B cell (primary cell): ENCODE data around the gene PDILT. TPM values are rescaled to one million over a fixed set of nuclear protein-coding genes. Genes with fewer than 3 reads are reported as not detected.
"Not testable (repeated sequence)": the region's sequence is repeated elsewhere in the genome, so short reads cannot be mapped to it uniquely, and the experiment has no call there.

Source experiments
- ATAC-seq: fragments of 200-7000 bp; cut with Tn5 transposase; one replicate; pipeline ENCODE4 v1.10.0; 2021; ENCODE audit warnings: low read depth, mild to moderate bottlenecking, moderate number of reproducible peaks, moderate library complexity
- CTCF ChIA-PET: fragments of 350-600 bp; sonication (Branson Sonifier 250); formaldehyde crosslinking; loops from one replicate; lab custom pipeline; 2021; ENCODE audit warnings: antibody characterized with exemption, inconsistent platforms; lab: Charles Lee
- POLR2A ChIA-PET: fragments of 350-600 bp; sonication (Branson Sonifier 250); formaldehyde crosslinking; loops from one replicate; lab custom pipeline; 2021; ENCODE audit warnings: antibody characterized with exemption; lab: Charles Lee
- DNase-seq: peaks from one replicate; pipeline ENCODE4 v3.0.0; 2013
- H2AFZ ChIP-seq: 2 replicates; pipeline ENCODE4 v1.6.1; 2012; ENCODE audit warnings: mild to moderate bottlenecking, low read depth, low read length; ENCODE audit not compliant: insufficient read depth, poor library complexity, severe bottlenecking
- H3K27ac ChIP-seq, 2 donors: 1 replicate in 1 of 2; 2 replicates in 1 of 2; pipeline ENCODE4 v1.5.1; 2012 to 2013; ENCODE audit warnings: low read length in 2 of 2, mild to moderate bottlenecking in 2 of 2, moderate library complexity in 1 of 2
- H3K27me3 ChIP-seq, 4 experiments: fragments of 200-600 bp in 1 of 4; sonication (generic) in 1 of 4; replicated peaks in 1 of 4; 1 replicate in 2 of 4; 2 replicates in 2 of 4; pipeline versions ENCODE4 v1.6.1 to v1.7.0; 2013 to 2016; ENCODE audit warnings: low read length in 3 of 4, mild to moderate bottlenecking in 2 of 4, mixed read lengths in 1 of 4, moderate library complexity in 1 of 4; ENCODE audit not compliant: insufficient read depth in 4 of 4, control insufficient read depth in 3 of 4; ENCODE audit errors: control extremely low read depth in 1 of 4
- H3K36me3 ChIP-seq, 2 experiments: replicated peaks in 1 of 2; 1 replicate in 1 of 2; 2 replicates in 1 of 2; pipeline versions ENCODE4 v1.6.1 to v1.7.1; 2013; ENCODE audit warnings: low read length in 1 of 2; ENCODE audit not compliant: insufficient read depth in 2 of 2, control insufficient read depth in 1 of 2; ENCODE audit errors: control extremely low read depth in 1 of 2, extremely low read depth in 1 of 2
- H3K4me1 ChIP-seq, 2 donors: fragments of 200-600 bp in 1 of 2; sonication (generic) in 1 of 2; 1 replicate in 1 of 2; 2 replicates in 1 of 2; pipeline versions ENCODE4 v1.5.1 to v1.6.1; 2013 to 2017; ENCODE audit warnings: low read length in 2 of 2; ENCODE audit not compliant: control insufficient read depth in 2 of 2, insufficient read depth in 2 of 2
- H3K4me2 ChIP-seq: replicated peaks from 2 replicates; pipeline ENCODE3; 2012; ENCODE audit warnings: mild to moderate bottlenecking, low read depth, low read length; ENCODE audit not compliant: poor library complexity, severe bottlenecking
- H3K4me3 ChIP-seq, 5 experiments: fragments of 200-600 bp in 1 of 5; sonication (generic) in 1 of 5; 1 replicate in 3 of 5; 2 replicates in 2 of 5; pipeline versions ENCODE4 v1.5.1 to v1.7.0; 2011 to 2016; ENCODE audit warnings: low read length in 4 of 5, mild to moderate bottlenecking in 4 of 5, low read depth in 2 of 5, control low read depth in 1 of 5, moderate library complexity in 1 of 5; ENCODE audit not compliant: insufficient read depth in 1 of 5; ENCODE audit errors: control extremely low read depth in 1 of 5, extremely low read depth in 1 of 5
- H3K79me2 ChIP-seq: fragments of 200-600 bp; sonication (generic); one replicate; pipeline ENCODE4 v1.6.0; 2016; ENCODE audit warnings: low read length; ENCODE audit not compliant: control insufficient read depth, insufficient read depth
- H3K9ac ChIP-seq: fragments of 200-600 bp; sonication (generic); 2 replicates; pipeline ENCODE4 v1.6.1; 2017; ENCODE audit warnings: mild to moderate bottlenecking, low read length, moderate library complexity
- H3K9me3 ChIP-seq, 3 donors: one replicate each; pipeline versions ENCODE4 v1.6.1 to v1.7.1; 2013; ENCODE audit warnings: low read length in 2 of 3; ENCODE audit not compliant: control insufficient read depth in 2 of 3, insufficient read depth in 1 of 3; ENCODE audit errors: control extremely low read depth in 1 of 3
- H4K20me1 ChIP-seq: 2 replicates; pipeline ENCODE4 v1.6.0; 2012; ENCODE audit warnings: mild to moderate bottlenecking, low read length; ENCODE audit not compliant: insufficient read depth, control insufficient read depth, poor library complexity, severe bottlenecking
- H3K27ac Mint-ChIP-seq: one replicate; pipeline ENCODE4 v1.8.0; 2021; ENCODE audit warnings: mixed read lengths
- H3K27me3 Mint-ChIP-seq: one replicate; pipeline ENCODE4 v1.8.0; 2021; ENCODE audit warnings: mixed read lengths
- H3K4me1 Mint-ChIP-seq: one replicate; pipeline ENCODE4 v1.8.0; 2021; ENCODE audit warnings: mixed read lengths
- H3K4me3 Mint-ChIP-seq: one replicate; pipeline ENCODE4 v1.8.0; 2021; ENCODE audit warnings: mixed read lengths
- H3K9me3 Mint-ChIP-seq: one replicate; pipeline ENCODE4 v1.8.0; 2022; ENCODE audit warnings: mixed read lengths; ENCODE audit not compliant: insufficient read depth
- EZH2 ChIP-seq: IDR thresholded peaks from 2 replicates; pipeline ENCODE4 v1.6.1; 2012; ENCODE audit warnings: borderline replicate concordance, low read depth, mild to moderate bottlenecking, moderate library complexity, low read length; ENCODE audit not compliant: insufficient read depth, poor library complexity, severe bottlenecking
- WGBS: methylation state at CpG from one replicate; pipeline ENCODE4 v1.1.5; 2013; ENCODE audit warnings: missing lambda C conversion rate; ENCODE audit not compliant: insufficient coverage; 5-methylcytosine and 5-hydroxymethylcytosine counted together
- intact Hi-C: fragments of 100-400 bp; cut with micrococcal nuclease; formaldehyde crosslinking; loops from one replicate; pipeline ENCODE4 v1.10.0; 2022
- polyA plus RNA-seq: library from polyadenylated mRNA; depleted of rRNA; stranded (reverse); fragments of >200 nt; gene quantifications from 2 replicates; pipeline ENCODE4 v1.2.3, GENCODE V29; 2012
- total RNA-seq, 2 donors: library from RNA; stranded (reverse); fragments of 120-200 nt in 1 of 2; gene quantifications; 1 replicate in 1 of 2; 2 replicates in 1 of 2; pipeline versions ENCODE4 v1.2.3 to v1.2.4, GENCODE V29; 2013 to 2022
- TF ChIP-seq, protein P1 (sequence below): fragments of 200-600 bp; IDR thresholded peaks from one replicate; pipeline ENCODE4 v1.8.0; 2022; ENCODE audit warnings: antibody characterized with exemption, mild to moderate bottlenecking

PDILT gene
- total and polyA plus RNA-seq, 2 donors (not counting 1 experiment from before 2014, with no cell fraction given) = not detected

DNA sequence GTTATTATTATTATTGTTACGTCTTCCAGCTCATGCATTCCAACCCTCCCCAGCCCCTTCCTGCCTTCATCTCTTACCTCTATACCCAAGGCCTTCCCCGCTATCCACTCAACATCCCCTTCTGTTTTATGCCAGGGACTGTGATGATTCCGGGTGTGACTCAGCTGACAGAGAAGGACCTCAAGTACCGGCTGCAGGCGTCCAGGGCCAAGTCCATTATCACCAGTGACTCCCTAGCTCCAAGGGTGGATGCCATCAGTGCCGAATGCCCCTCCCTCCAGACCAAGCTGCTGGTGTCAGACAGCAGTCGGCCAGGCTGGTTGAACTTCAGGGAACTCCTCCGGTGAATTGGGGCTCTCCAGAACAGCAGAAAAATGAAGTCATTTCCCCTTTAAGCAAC lies 14.6 kb upstream of the PDILT start:
- WGBS = 95% methylated on average over 7 of the region's 8 CpGs
- H3K36me3 ChIP-seq, ATAC-seq, DNase-seq, H3K4me3 Mint-ChIP-seq, H3K4me1 Mint-ChIP-seq, H2AFZ ChIP-seq, H3K9me3 Mint-ChIP-seq, H3K4me3 ChIP-seq, H4K20me1 ChIP-seq, H3K4me1 ChIP-seq, H3K27ac Mint-ChIP-seq, H3K79me2 ChIP-seq, H3K27me3 Mint-ChIP-seq, POLR2A ChIA-PET, intact Hi-C loops, H3K27ac ChIP-seq, H3K9ac ChIP-seq, H3K27me3 ChIP-seq, CTCF ChIA-PET, H3K9me3 ChIP-seq, H3K4me2 ChIP-seq: not testable (repeated sequence)

DNA sequence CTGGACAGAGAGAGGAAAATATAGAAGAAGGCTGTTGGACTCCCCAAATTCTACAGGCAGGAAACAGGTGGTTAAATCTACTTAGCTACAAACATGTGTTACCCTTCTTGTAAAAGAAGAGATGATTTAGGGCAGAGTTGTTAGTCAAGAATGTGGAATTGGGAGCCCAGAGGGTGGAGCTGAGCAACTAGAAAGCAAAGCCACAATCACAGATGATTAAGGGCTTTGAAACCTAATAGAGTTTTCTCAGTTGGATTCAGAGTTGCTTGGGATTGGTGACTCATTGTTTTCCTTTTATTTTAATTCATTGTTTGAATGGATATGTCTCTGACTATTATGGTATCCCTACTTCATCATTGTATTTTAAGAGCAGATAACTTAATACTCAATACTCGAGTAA lies 11.0 kb upstream of the PDILT start:
- H3K36me3 ChIP-seq = no peaks in the 10 kb centered on the region

More for the DNA sequence above, 11.0 kb upstream of the PDILT start:
- H3K27me3 ChIP-seq = no peaks in the 10 kb centered on the region
- TF ChIP-seq, protein P1, sequence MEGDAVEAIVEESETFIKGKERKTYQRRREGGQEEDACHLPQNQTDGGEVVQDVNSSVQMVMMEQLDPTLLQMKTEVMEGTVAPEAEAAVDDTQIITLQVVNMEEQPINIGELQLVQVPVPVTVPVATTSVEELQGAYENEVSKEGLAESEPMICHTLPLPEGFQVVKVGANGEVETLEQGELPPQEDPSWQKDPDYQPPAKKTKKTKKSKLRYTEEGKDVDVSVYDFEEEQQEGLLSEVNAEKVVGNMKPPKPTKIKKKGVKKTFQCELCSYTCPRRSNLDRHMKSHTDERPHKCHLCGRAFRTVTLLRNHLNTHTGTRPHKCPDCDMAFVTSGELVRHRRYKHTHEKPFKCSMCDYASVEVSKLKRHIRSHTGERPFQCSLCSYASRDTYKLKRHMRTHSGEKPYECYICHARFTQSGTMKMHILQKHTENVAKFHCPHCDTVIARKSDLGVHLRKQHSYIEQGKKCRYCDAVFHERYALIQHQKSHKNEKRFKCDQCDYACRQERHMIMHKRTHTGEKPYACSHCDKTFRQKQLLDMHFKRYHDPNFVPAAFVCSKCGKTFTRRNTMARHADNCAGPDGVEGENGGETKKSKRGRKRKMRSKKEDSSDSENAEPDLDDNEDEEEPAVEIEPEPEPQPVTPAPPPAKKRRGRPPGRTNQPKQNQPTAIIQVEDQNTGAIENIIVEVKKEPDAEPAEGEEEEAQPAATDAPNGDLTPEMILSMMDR = no peak
- TF ChIP-seq EZH2 = no peak
- no peaks in the 10 kb centered on the region for H3K4me1 Mint-ChIP-seq
- POLR2A ChIA-PET = no interaction called here
- peaks cover 0 to 1% (median 0%) of the 10 kb centered on the region in 3 donors for H3K9me3 ChIP-seq
- H3K27ac ChIP-seq = no peak overlapping the region
- no peak overlapping the region for H3K27ac Mint-ChIP-seq
- no peak overlapping the region for H3K4me3 ChIP-seq
- WGBS = no CpG with 5 or more reads among the region's 1 CpG
- intact Hi-C loops = no loop called here
- no peak overlapping the region for H3K9ac ChIP-seq
- peaks cover 15% of the 10 kb centered on the region for H3K27me3 Mint-ChIP-seq
- H3K4me3 Mint-ChIP-seq = no peak overlapping the region
- H3K9me3 Mint-ChIP-seq = no peaks in the 10 kb centered on the region
- no peak for ATAC-seq
- no peaks in the 10 kb centered on the region for H3K4me1 ChIP-seq
- no peak overlapping the region for H2AFZ ChIP-seq
- CTCF ChIA-PET = no interaction called here
- no peaks in the 10 kb centered on the region for H3K79me2 ChIP-seq
- H4K20me1 ChIP-seq = no peaks in the 10 kb centered on the region
- DNase-seq = no peak
- H3K4me2 ChIP-seq = no peak overlapping the region
